Neural cell (in vitro differentiated cells): ENCODE measurements around the gene BCL2L11.

Experiments used
- EP300 ChIP-seq: fragments of 450-650 bp; conservative IDR thresholded peaks from 2 replicates; pipeline ENCODE4 v1.6.1; 2014; ENCODE audit warnings: antibody characterized with exemption, mild to moderate bottlenecking, moderate library complexity; ENCODE audit not compliant: poor library complexity, severe bottlenecking
- EZH2 ChIP-seq: fragments of 200-600, 300-800 bp; shearing (Covaris generic), sonication (generic); IDR thresholded peaks from 2 replicates; pipeline ENCODE4 v1.6.1; 2014; ENCODE audit warnings: antibody characterized with exemption, low read length, borderline replicate concordance, mild to moderate bottlenecking; ENCODE audit not compliant: insufficient read depth, poor library complexity, severe bottlenecking
- RAD21 ChIP-seq: fragments of 450-650 bp; conservative IDR thresholded peaks from 2 replicates; pipeline ENCODE4 v1.6.1; 2014; ENCODE audit warnings: antibody characterized with exemption, mild to moderate bottlenecking, moderate library complexity
- SMC3 ChIP-seq: fragments of 450-650 bp; conservative IDR thresholded peaks from 2 replicates; pipeline ENCODE4 v1.6.1; 2014; ENCODE audit warnings: antibody characterized with exemption, mild to moderate bottlenecking, moderate library complexity; ENCODE audit not compliant: poor library complexity
- TF ChIP-seq, protein P1 (sequence below): fragments of 450-650 bp; IDR thresholded peaks from 2 replicates; pipeline ENCODE4 v1.5.1; 2014; ENCODE audit warnings: antibody characterized with exemption, mild to moderate bottlenecking, moderate library complexity; ENCODE audit not compliant: poor library complexity, severe bottlenecking

DNA sequence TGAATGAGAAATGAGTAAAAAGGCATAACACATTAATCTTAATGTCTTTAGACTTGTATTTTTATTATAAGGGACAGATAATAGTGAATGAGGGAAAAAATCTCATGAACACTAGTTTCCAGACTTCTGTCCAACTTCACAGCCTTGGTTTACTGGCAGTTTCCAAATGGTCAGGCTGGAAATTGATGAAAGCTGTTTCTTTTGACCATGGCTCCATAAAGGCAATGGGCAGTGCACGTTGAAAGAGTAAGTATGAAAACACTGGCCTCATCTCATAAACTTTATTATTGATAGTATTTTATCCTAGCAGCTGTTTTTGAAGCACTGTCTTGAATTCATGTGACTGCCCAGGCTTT is 23.1 kb downstream of the BCL2L11 start:
- TF ChIP-seq RAD21 (no peak), EP300 (no peak), SMC3 (no peak), EZH2 (no peak)
- TF ChIP-seq, protein P1, sequence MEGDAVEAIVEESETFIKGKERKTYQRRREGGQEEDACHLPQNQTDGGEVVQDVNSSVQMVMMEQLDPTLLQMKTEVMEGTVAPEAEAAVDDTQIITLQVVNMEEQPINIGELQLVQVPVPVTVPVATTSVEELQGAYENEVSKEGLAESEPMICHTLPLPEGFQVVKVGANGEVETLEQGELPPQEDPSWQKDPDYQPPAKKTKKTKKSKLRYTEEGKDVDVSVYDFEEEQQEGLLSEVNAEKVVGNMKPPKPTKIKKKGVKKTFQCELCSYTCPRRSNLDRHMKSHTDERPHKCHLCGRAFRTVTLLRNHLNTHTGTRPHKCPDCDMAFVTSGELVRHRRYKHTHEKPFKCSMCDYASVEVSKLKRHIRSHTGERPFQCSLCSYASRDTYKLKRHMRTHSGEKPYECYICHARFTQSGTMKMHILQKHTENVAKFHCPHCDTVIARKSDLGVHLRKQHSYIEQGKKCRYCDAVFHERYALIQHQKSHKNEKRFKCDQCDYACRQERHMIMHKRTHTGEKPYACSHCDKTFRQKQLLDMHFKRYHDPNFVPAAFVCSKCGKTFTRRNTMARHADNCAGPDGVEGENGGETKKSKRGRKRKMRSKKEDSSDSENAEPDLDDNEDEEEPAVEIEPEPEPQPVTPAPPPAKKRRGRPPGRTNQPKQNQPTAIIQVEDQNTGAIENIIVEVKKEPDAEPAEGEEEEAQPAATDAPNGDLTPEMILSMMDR, result no peak
